Purkinje cell (primary cell): ENCODE measurements around the gene C1QL1. TPM values are rescaled to one million over a fixed set of nuclear protein-coding genes. Genes with fewer than 3 reads are reported as not detected.

Experiments
- polyA plus RNA-seq: library from polyadenylated mRNA; unstranded; fragments of >200 nt; fragmentation: Nextera tagmentation; gene quantifications from 2 replicates; pipeline ENCODE4 v1.2.1, GENCODE V29; 2014

The C1QL1 gene
- polyA plus RNA-seq = not detected in 2 replicates

DNA sequence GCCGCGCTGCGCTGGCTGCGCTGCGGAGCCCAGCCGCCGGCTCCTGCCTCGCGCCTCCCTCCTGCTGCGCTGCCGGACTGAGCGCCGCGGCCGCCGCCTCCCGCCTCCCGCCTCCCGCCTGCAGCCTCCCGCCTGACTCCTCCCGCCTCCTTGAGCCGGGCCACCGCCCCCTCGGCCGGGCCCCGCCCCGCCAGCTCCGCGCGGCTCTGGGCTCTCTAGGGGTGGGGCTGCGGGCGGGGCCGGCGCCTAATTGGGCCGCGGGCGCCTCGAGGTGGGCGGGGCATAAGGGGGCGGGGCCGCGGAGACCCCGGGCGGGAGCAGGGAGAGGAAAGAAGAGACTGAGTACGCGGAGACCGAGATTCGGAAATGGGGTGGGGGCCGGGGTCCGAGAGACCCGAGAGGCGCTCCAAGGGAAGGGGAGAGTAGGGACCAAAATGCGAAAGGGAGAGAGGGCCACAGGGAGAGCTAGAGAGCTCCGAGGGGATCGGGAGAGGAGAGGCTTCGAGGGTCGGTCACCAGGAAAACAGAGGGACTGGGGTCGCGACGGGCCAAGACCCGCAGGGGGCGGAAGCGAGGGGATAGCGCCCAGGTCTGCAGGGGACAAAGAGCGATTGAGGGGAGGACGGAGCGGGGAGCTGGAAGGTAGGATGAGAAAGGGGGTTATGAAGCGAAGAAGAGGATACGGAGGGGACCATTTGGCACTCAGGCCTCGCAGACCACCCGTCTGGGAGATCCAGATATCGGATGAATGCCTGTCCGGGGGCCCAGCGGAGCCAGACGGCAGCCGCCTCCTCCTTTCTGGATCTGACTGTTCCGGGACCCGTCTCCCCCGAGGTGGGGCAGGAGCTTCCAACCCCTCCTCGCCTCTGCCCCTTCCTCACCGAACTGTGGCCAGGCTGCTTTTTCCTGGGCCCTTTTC, at the start of gene C1QL1:
C1QL1 (minus strand) TSS at position 79 of the 919 bp plus-strand sequence. CDS start 255 bp downstream, outside the sequence.

DNA sequence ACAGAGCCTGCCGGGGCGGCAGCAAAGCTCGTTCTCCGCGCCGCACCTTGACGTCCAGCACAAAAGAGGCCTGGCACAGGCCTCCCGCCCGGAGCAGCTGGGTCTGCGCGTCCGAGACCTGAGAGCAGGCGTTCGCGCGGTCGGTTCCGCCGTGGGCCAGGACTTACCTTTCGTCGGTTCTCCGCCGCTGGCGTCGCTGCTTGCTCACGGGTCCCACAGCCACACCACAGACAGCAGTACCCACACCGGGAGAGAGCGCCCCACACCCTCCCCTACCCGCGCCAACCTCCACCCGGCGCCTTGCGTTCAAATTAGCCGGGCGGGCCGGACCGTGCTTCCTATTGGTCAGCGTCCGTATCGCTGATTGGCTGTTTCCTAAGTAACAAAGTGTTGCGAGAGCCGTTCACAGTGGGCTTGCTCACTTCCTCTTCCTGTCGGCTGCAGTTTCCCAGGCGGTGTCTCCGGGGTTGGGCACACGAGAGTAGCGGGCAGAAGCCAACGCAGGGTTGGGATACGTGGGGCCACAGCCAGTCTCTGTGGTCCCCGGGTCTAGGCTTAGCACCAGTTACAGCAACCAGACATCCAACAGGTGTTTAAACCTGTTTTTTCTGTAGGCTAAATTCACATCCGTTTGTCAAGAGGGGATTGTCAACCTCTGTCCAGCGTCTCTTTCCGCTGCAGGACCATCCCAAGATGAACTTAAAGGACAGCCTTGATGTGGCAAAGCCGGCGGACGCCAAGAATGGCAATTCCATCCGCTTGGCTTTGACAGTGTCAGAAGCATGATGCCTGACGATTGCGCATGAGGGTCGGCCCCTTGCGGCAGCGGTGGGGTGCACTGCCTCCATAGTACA, 20.4 kb downstream of the C1QL1 start, which contains the start of gene KIF18B:
KIF18B (minus strand) TSS at position 313 of the 854 bp plus-strand sequence. CDS start 11,429 bp downstream, outside the sequence.

DNA sequence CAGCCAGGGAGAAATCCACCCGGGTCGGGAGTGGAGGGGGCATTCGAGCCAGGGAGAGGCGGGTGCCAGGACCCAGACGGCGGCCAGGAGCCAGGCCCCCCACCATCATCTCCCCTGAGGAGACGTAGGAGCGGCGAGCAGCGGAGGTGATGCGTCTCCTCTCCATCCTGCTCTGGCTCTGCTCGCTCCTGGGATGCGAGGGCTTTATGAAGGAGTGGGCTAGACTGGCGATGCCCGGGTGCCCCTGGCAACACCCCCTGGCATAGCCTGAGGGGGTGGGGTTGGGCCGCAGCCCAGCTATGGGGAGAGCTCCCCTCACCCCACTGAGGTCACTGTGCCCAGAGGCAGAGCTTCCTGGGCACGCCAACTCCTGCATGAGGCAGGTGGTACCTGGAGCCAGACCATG, 52.8 kb downstream of the C1QL1 start, which contains the start of gene GFAP:
GFAP (minus strand) TSS at position 180 of the 406 bp plus-strand sequence; CDS start at position 166, 14 bp downstream.

Other genes starting within 250 kb of the C1QL1 start
- 1.5 TPM in 1 of 2 replicates, not detected in the other for gene ADAM11, start 209.3 kb downstream of the C1QL1 start, polyA plus RNA-seq
- gene GJC1, start 138.0 kb downstream of the C1QL1 start, polyA plus RNA-seq = 0.67 and 1.5 TPM in 2 replicates
- 6.8 and 14.2 TPM in 2 replicates for gene HIGD1B, start 120.4 kb downstream of the C1QL1 start, polyA plus RNA-seq
- 40.3 and 51.8 TPM in 2 replicates for gene EFTUD2, start 68.9 kb downstream of the C1QL1 start, polyA plus RNA-seq
- gene GFAP, start 52.8 kb downstream of the C1QL1 start, polyA plus RNA-seq = 9.4 and 14.4 TPM in 2 replicates
- not detected in 2 replicates for gene KIF18B, start 20.5 kb downstream of the C1QL1 start, polyA plus RNA-seq
- gene DCAKD, start 83.3 kb upstream of the C1QL1 start, polyA plus RNA-seq = 21.0 and 30.2 TPM in 2 replicates
- gene NMT1, start 93.0 kb upstream of the C1QL1 start, polyA plus RNA-seq = 282 and 496 TPM in 2 replicates
- gene PLCD3, start 164.2 kb upstream of the C1QL1 start, polyA plus RNA-seq = 0.31 and 0.71 TPM in 2 replicates
- 0.44 TPM in 1 of 2 replicates, not detected in the other for gene ACBD4, start 167.4 kb upstream of the C1QL1 start, polyA plus RNA-seq
- 6.0 and 6.7 TPM in 2 replicates for gene HEXIM1, start 180.2 kb upstream of the C1QL1 start, polyA plus RNA-seq
- gene HEXIM2, start 193.6 kb upstream of the C1QL1 start, polyA plus RNA-seq = 0.27 and 2.9 TPM in 2 replicates